ENCODE data around the gene S1PR2. TPM values are rescaled to one million over a fixed set of nuclear protein-coding genes. Genes with fewer than 3 reads are reported as not detected.
A peak's percentile ranks its signal among the peaks of the same experiment; 100 is the strongest.

Gene S1PR2
- total and polyA plus RNA-seq, 9 of the 15 experiments (the other 6 are each of a cell fraction or from before 2014, with no cell fraction given) = 1.5 to 3.9 (median 2.0) TPM

GRCh38 chr19:10251792-10252694 lies 20.9 kb upstream of the S1PR2 start, which contains the start of gene MRPL4 (continued):
- TF ChIP-seq CHCHD3 (CRISPR knock-in tag; IDR thresholded peaks at IDR 0.05) = no peak
- TF ChIP-seq, protein P1, sequence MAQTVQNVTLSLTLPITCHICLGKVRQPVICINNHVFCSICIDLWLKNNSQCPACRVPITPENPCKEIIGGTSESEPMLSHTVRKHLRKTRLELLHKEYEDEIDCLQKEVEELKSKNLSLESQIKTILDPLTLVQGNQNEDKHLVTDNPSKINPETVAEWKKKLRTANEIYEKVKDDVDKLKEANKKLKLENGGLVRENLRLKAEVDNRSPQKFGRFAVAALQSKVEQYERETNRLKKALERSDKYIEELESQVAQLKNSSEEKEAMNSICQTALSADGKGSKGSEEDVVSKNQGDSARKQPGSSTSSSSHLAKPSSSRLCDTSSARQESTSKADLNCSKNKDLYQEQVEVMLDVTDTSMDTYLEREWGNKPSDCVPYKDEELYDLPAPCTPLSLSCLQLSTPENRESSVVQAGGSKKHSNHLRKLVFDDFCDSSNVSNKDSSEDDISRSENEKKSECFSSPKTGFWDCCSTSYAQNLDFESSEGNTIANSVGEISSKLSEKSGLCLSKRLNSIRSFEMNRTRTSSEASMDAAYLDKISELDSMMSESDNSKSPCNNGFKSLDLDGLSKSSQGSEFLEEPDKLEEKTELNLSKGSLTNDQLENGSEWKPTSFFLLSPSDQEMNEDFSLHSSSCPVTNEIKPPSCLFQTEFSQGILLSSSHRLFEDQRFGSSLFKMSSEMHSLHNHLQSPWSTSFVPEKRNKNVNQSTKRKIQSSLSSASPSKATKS (CRISPR knock-in tag; IDR thresholded peaks at IDR 0.05) = no peak
- no peak for TF ChIP-seq ZNF282 (CRISPR knock-in tag; IDR thresholded peaks at IDR 0.05)
- TF ChIP-seq RBM34 (IDR thresholded peaks at IDR 0.05; ENCODE audit: borderline replicate concordance, insufficient read depth, low read length) = no peak
- TF ChIP-seq SMARCA5 (IDR thresholded peaks at IDR 0.05) = no peak
- TF ChIP-seq ZNF57 (CRISPR knock-in tag; IDR thresholded peaks at IDR 0.05) = no peak
- TF ChIP-seq ZNF324 (CRISPR knock-in tag; IDR thresholded peaks at IDR 0.05) = no peak
- TF ChIP-seq RUNX1 (IDR thresholded peaks at IDR 0.05; ENCODE audit: low read depth) = no peak
- TF ChIP-seq, protein P2, sequence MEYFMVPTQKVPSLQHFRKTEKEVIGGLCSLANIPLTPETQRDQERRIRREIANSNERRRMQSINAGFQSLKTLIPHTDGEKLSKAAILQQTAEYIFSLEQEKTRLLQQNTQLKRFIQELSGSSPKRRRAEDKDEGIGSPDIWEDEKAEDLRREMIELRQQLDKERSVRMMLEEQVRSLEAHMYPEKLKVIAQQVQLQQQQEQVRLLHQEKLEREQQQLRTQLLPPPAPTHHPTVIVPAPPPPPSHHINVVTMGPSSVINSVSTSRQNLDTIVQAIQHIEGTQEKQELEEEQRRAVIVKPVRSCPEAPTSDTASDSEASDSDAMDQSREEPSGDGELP (CRISPR knock-in tag; IDR thresholded peaks at IDR 0.05; ENCODE audit: borderline replicate concordance) = peak; percentile 85
- 0 out of 2 replicates have a peak, but pooled peaks have one; percentile 23 for TF ChIP-seq HNRNPL (IDR thresholded peaks at IDR 0.05; ENCODE audit: low read depth, low read length)
- peak; percentile 99 for TF ChIP-seq ZFX (CRISPR knock-in tag; IDR thresholded peaks at IDR 0.05)
- peak; percentile 51 for TF ChIP-seq PRPF4 (IDR thresholded peaks at IDR 0.05; ENCODE audit: insufficient read depth, low read depth, low read length, poor library complexity, severe bottlenecking)
- TF ChIP-seq ZNF23 (CRISPR knock-in tag; IDR thresholded peaks at IDR 0.05) = no peak
- no peak for TF ChIP-seq RFX1 (IDR thresholded peaks at IDR 0.05)
- peak; percentile 78; the same call in 1 of the 2 replicates for TF ChIP-seq ZBTB9 (CRISPR knock-in tag; IDR thresholded peaks at IDR 0.05)
- TF ChIP-seq PPARD (CRISPR knock-in tag; IDR thresholded peaks at IDR 0.05) = no peak
- TF ChIP-seq HES1 (IDR thresholded peaks at IDR 0.05; ENCODE audit: low read depth) = no peak
- peak in 1 of 2 experiments; percentile 95; a peak in 2 of 4 replicates for TF ChIP-seq ZNF639 (CRISPR knock-in tag; conservative IDR thresholded peaks at IDR 0.05 in 1 of 2, IDR thresholded peaks at IDR 0.05 in 1 of 2)

All from K562 (cell line).